SH-SY5Y (cell line): ENCODE results near the gene MAPK8IP3.

Source experiments
- GATA2 ChIP-seq: IDR thresholded peaks from 2 replicates; pipeline ENCODE4 v1.6.1; 2011; ENCODE audit warnings: mild to moderate bottlenecking, low read depth, low read length
- GATA3 ChIP-seq: IDR thresholded peaks from 2 replicates; pipeline ENCODE4 v1.6.1; 2011; ENCODE audit warnings: low read depth, mild to moderate bottlenecking, low read length, moderate library complexity

GRCh38 chr16:1751946-1752345, 46.0 kb downstream of the MAPK8IP3 start:
- TF ChIP-seq GATA2 (no peak), GATA3 (no peak)
